HepG2 (cell line): ENCODE results near the gene RHBDF2. TPM values are rescaled to one million over a fixed set of nuclear protein-coding genes. Genes with fewer than 3 reads are reported as not detected.

Source experiments
- ARID2 ChIP-seq: sonication (generic); formaldehyde crosslinking; IDR thresholded peaks from 2 replicates; pipeline ENCODE4 v1.8.1; 2022; ENCODE audit warnings: mild to moderate bottlenecking, missing genetic modification reagents, borderline replicate concordance
- ATM ChIP-seq: fragments of 450-650 bp; IDR thresholded peaks from 2 replicates; pipeline ENCODE4 v1.7.1; 2017; ENCODE audit warnings: mild to moderate bottlenecking, borderline replicate concordance
- FLYWCH1 ChIP-seq: sonication (generic); formaldehyde crosslinking; IDR thresholded peaks from 2 replicates; pipeline ENCODE4 v1.8.1; 2023; ENCODE audit warnings: mild to moderate bottlenecking, missing genetic modification reagents
- GABPB1 ChIP-seq: IDR thresholded peaks from 2 replicates; pipeline ENCODE4 v1.6.1; 2016; ENCODE audit warnings: mild to moderate bottlenecking, missing genetic modification reagents, moderate library complexity, missing compliant biosample characterization
- JARID2 ChIP-seq: sonication (generic); formaldehyde crosslinking; IDR thresholded peaks from 2 replicates; pipeline ENCODE4 v1.8.1; 2023; ENCODE audit warnings: missing genetic modification reagents, inconsistent platforms; ENCODE audit not compliant: insufficient replicate concordance
- NCOA5 ChIP-seq: sonication (generic); formaldehyde crosslinking; IDR thresholded peaks from 2 replicates; pipeline ENCODE4 v1.4.0; 2020; ENCODE audit warnings: missing genetic modification reagents
- NFE2 ChIP-seq: sonication (generic); formaldehyde crosslinking; IDR thresholded peaks from 2 replicates; pipeline ENCODE4 v1.4.0; 2020; ENCODE audit warnings: missing genetic modification reagents
- NR2F2 ChIP-seq: IDR thresholded peaks from 2 replicates; pipeline ENCODE4 v1.6.1; 2012; ENCODE audit warnings: low read depth, inconsistent platforms, borderline replicate concordance
- PAX8 ChIP-seq: sonication (generic); formaldehyde crosslinking; IDR thresholded peaks from 2 replicates; pipeline ENCODE4 v1.8.0; 2022; ENCODE audit warnings: mild to moderate bottlenecking, missing genetic modification reagents, borderline replicate concordance
- ZIK1 ChIP-seq: sonication (generic); formaldehyde crosslinking; IDR thresholded peaks from 2 replicates; pipeline ENCODE4 v1.5.0; 2020; ENCODE audit warnings: mild to moderate bottlenecking, low read depth, missing genetic modification reagents, borderline replicate concordance
- ZMYM4 ChIP-seq: sonication (generic); formaldehyde crosslinking; IDR thresholded peaks from 2 replicates; pipeline ENCODE4 v1.8.1; 2023; ENCODE audit warnings: mild to moderate bottlenecking, missing genetic modification reagents
- ZNF143 ChIP-seq: sonication (generic); formaldehyde crosslinking; IDR thresholded peaks from 2 replicates; pipeline ENCODE4 v1.4.0; 2020; ENCODE audit warnings: missing genetic modification reagents
- ZNF205 ChIP-seq: IDR thresholded peaks from 2 replicates; pipeline ENCODE4 v1.6.1; 2018; ENCODE audit warnings: missing biosample characterization, missing genetic modification reagents
- ZNF496 ChIP-seq: sonication (generic); formaldehyde crosslinking; IDR thresholded peaks from 2 replicates; pipeline ENCODE4 v1.8.1; 2023; ENCODE audit warnings: mild to moderate bottlenecking, moderate library complexity, missing genetic modification reagents; ENCODE audit not compliant: insufficient replicate concordance
- polyA plus RNA-seq, 8 experiments: library from polyadenylated mRNA; depleted of rRNA in 3 of 8; stranded (reverse) in 7 of 8; unstranded in 1 of 8; fragments of >200 nt; fragmentation: Illumina TruSeq in 4 of 8; extraction: Trizol in 4 of 8; gene quantifications; 2 replicates each; pipeline versions ENCODE4 v1.2.1 to v1.2.3, GENCODE V29; 2011 to 2016; ENCODE audit warnings: low read depth in 4 of 8, missing spikeins in 1 of 8, mixed read lengths in 1 of 8; ENCODE audit not compliant: insufficient read depth in 1 of 8
- total RNA-seq, 5 experiments: library from RNA; depleted of rRNA; stranded (reverse); fragments of >200 nt; fragmentation: Illumina TruSeq; extraction: Trizol; gene quantifications; 2 replicates each; pipeline ENCODE4 v1.2.3, GENCODE V29; 2016; ENCODE audit warnings: low read depth in 1 of 5
- TF ChIP-seq, protein P1 (sequence below): sonication (generic); formaldehyde crosslinking; IDR thresholded peaks from 2 replicates; pipeline ENCODE4 v1.5.0; 2020; ENCODE audit warnings: mild to moderate bottlenecking, missing genetic modification reagents, borderline replicate concordance
- TF ChIP-seq, protein P2 (sequence below): IDR thresholded peaks from 2 replicates; pipeline ENCODE4 v1.6.1; 2012; ENCODE audit warnings: low read depth, low read length, improper control_type of control experiment
- TF ChIP-seq, protein P3 (sequence below): sonication (generic); formaldehyde crosslinking; IDR thresholded peaks from 2 replicates; pipeline ENCODE4 v1.5.0; 2020; ENCODE audit warnings: mild to moderate bottlenecking, missing genetic modification reagents
- TF ChIP-seq, protein P4 (sequence below): IDR thresholded peaks from 2 replicates; pipeline ENCODE4 v1.6.1; 2016; ENCODE audit warnings: low read depth, control low read depth

Gene RHBDF2
- total and polyA plus RNA-seq, 2 of the 13 experiments (the other 11 are each of a cell fraction or from before 2014, with no cell fraction given) = 7.8 to 24.2 TPM

DNA sequence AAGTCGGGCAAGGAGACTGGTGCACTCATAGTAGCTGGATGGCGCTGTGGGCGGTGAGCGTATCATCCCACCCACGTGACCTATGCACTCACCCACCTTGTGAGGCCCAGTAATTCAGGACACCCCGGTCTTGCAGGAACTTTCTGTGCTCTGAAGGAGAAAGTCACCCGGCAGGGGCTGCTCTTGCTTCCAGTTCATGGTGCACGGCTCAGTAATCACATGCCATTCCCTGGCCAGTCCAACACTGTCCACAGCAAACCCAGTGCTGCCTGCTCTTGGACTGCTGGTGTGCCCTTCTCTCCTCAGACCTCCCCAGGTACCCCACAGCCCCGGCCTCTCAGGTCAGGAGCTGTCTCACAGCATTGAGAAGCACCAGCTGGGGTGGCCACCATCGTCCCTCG is 16.4 kb upstream of the RHBDF2 start (continued):
- TF ChIP-seq, protein P1, sequence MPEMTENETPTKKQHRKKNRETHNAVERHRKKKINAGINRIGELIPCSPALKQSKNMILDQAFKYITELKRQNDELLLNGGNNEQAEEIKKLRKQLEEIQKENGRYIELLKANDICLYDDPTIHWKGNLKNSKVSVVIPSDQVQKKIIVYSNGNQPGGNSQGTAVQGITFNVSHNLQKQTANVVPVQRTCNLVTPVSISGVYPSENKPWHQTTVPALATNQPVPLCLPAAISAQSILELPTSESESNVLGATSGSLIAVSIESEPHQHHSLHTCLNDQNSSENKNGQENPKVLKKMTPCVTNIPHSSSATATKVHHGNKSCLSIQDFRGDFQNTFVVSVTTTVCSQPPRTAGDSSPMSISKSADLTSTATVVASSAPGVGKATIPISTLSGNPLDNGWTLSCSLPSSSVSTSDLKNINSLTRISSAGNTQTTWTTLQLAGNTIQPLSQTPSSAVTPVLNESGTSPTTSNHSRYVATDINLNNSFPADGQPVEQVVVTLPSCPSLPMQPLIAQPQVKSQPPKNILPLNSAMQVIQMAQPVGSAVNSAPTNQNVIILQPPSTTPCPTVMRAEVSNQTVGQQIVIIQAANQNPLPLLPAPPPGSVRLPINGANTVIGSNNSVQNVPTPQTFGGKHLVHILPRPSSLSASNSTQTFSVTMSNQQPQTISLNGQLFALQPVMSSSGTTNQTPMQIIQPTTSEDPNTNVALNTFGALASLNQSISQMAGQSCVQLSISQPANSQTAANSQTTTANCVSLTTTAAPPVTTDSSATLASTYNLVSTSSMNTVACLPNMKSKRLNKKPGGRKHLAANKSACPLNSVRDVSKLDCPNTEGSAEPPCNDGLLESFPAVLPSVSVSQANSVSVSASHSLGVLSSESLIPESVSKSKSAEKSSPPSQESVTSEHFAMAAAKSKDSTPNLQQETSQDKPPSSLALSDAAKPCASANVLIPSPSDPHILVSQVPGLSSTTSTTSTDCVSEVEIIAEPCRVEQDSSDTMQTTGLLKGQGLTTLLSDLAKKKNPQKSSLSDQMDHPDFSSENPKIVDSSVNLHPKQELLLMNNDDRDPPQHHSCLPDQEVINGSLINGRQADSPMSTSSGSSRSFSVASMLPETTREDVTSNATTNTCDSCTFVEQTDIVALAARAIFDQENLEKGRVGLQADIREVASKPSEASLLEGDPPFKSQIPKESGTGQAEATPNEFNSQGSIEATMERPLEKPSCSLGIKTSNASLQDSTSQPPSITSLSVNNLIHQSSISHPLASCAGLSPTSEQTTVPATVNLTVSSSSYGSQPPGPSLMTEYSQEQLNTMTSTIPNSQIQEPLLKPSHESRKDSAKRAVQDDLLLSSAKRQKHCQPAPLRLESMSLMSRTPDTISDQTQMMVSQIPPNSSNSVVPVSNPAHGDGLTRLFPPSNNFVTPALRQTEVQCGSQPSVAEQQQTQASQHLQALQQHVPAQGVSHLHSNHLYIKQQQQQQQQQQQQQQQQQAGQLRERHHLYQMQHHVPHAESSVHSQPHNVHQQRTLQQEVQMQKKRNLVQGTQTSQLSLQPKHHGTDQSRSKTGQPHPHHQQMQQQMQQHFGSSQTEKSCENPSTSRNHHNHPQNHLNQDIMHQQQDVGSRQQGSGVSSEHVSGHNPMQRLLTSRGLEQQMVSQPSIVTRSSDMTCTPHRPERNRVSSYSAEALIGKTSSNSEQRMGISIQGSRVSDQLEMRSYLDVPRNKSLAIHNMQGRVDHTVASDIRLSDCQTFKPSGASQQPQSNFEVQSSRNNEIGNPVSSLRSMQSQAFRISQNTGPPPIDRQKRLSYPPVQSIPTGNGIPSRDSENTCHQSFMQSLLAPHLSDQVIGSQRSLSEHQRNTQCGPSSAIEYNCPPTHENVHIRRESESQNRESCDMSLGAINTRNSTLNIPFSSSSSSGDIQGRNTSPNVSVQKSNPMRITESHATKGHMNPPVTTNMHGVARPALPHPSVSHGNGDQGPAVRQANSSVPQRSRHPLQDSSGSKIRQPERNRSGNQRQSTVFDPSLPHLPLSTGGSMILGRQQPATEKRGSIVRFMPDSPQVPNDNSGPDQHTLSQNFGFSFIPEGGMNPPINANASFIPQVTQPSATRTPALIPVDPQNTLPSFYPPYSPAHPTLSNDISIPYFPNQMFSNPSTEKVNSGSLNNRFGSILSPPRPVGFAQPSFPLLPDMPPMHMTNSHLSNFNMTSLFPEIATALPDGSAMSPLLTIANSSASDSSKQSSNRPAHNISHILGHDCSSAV (CRISPR knock-in tag) = no peak
- TF ChIP-seq ARID2 (CRISPR knock-in tag) = no peak
- no peak for TF ChIP-seq ZNF496
- TF ChIP-seq JARID2 (CRISPR knock-in tag) = no peak
- TF ChIP-seq, protein P2, sequence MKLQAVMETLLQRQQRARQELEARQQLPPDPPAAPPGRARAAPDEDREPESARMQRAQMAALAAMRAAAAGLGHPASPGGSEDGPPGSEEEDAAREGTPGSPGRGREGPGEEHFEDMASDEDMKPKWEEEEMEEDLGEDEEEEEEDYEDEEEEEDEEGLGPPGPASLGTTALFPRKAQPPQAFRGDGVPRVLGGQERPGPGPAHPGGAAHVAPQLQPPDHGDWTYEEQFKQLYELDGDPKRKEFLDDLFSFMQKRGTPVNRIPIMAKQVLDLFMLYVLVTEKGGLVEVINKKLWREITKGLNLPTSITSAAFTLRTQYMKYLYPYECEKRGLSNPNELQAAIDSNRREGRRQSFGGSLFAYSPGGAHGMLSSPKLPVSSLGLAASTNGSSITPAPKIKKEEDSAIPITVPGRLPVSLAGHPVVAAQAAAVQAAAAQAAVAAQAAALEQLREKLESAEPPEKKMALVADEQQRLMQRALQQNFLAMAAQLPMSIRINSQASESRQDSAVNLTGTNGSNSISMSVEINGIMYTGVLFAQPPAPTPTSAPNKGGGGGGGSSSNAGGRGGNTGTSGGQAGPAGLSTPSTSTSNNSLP = no peak
- no peak for TF ChIP-seq NR2F2
- TF ChIP-seq GABPB1 = no peak
- no peak for TF ChIP-seq NCOA5 (CRISPR knock-in tag)
- TF ChIP-seq ZNF205 (CRISPR knock-in tag) = no peak
- TF ChIP-seq ZNF143 (CRISPR knock-in tag) = no peak
- TF ChIP-seq NFE2 (CRISPR knock-in tag) = no peak
- TF ChIP-seq, protein P3, sequence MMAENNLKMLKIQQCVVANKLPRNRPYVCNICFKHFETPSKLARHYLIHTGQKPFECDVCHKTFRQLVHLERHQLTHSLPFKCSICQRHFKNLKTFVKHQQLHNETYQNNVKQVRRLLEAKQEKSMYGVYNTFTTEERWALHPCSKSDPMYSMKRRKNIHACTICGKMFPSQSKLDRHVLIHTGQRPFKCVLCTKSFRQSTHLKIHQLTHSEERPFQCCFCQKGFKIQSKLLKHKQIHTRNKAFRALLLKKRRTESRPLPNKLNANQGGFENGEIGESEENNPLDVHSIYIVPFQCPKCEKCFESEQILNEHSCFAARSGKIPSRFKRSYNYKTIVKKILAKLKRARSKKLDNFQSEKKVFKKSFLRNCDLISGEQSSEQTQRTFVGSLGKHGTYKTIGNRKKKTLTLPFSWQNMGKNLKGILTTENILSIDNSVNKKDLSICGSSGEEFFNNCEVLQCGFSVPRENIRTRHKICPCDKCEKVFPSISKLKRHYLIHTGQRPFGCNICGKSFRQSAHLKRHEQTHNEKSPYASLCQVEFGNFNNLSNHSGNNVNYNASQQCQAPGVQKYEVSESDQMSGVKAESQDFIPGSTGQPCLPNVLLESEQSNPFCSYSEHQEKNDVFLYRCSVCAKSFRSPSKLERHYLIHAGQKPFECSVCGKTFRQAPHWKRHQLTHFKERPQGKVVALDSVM (CRISPR knock-in tag) = no peak
- TF ChIP-seq ATM = no peak
- TF ChIP-seq, protein P4, sequence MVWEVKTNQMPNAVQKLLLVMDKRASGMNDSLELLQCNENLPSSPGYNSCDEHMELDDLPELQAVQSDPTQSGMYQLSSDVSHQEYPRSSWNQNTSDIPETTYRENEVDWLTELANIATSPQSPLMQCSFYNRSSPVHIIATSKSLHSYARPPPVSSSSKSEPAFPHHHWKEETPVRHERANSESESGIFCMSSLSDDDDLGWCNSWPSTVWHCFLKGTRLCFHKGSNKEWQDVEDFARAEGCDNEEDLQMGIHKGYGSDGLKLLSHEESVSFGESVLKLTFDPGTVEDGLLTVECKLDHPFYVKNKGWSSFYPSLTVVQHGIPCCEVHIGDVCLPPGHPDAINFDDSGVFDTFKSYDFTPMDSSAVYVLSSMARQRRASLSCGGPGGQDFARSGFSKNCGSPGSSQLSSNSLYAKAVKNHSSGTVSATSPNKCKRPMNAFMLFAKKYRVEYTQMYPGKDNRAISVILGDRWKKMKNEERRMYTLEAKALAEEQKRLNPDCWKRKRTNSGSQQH (CRISPR knock-in tag) = no peak
- TF ChIP-seq ZMYM4 (CRISPR knock-in tag) = peak; percentile 15; the same call in 1 of the 2 replicates
- no peak for TF ChIP-seq PAX8 (CRISPR knock-in tag)
- no peak for TF ChIP-seq ZIK1 (CRISPR knock-in tag)
- no peak for TF ChIP-seq FLYWCH1
